Measurements from ENCODE around the gene ZNF74. TPM values are rescaled to one million over a fixed set of nuclear protein-coding genes. Genes with fewer than 3 reads are reported as not detected.

ZNF74 gene
- total and polyA plus RNA-seq, 7 donors: 2.1 to 4.8 (median 4.0) TPM

- WGBS, 3 donors: 79 to 84% (median 79%) methylated on average over 21 of the region's 21 CpGs
- no peak overlapping the region for H3K4me3 ChIP-seq
- H3K27me3 ChIP-seq (ENCODE audit: insufficient read depth in 3 of 3, low read length in 2 of 3): peaks cover 0 to 16% (median 10%) of the 10 kb centered on the region in 3 donors
- no peak overlapping the region for H3K27ac ChIP-seq
- H3K9me3 ChIP-seq: no peaks in the 10 kb centered on the region
- intact Hi-C loops (cut with DNase I): no loop called here
- ATAC-seq (no peak), DNase-seq (peak in 1 of 2 donors; percentile 51)
- TF ChIP-seq CTCF (IDR thresholded peaks at IDR 0.05): no peak
- peaks cover 0 to 49% of the 10 kb centered on the region in 2 donors for H3K36me3 ChIP-seq (ENCODE audit: insufficient read depth in 1 of 2, low read depth in 1 of 2)
- H3K4me1 ChIP-seq: no peaks in the 10 kb centered on the region
These were observed 47.9 kb downstream of the ZNF74 start for GRCh38 chr22:20441631-20442484.

- intact Hi-C loops (cut with DNase I): no loop called here
These were observed 48.7 kb downstream of the ZNF74 start for GRCh38 chr22:20442485-20443284.

GRCh38 chr22:20444325-20444724 lies 50.4 kb downstream of the ZNF74 start:
- WGBS, 3 donors: 97 to 100% (median 98%) methylated on average over 4 of the region's 4 CpGs
- H3K27ac ChIP-seq: no peak overlapping the region
- ATAC-seq (no peak), DNase-seq (no peak)
- TF ChIP-seq CTCF (IDR thresholded peaks at IDR 0.05): no peak
- H3K9me3 ChIP-seq: no peaks in the 10 kb centered on the region
- no peaks in the 10 kb centered on the region for H3K4me1 ChIP-seq
- intact Hi-C loops (cut with DNase I): no loop called here
- no peak overlapping the region for H3K4me3 ChIP-seq
- no peaks in the 10 kb centered on the region for H3K27me3 ChIP-seq (ENCODE audit: insufficient read depth in 3 of 3, low read length in 2 of 3)
- peaks cover 0 to 49% of the 10 kb centered on the region in 2 donors for H3K36me3 ChIP-seq (ENCODE audit: insufficient read depth in 1 of 2, low read depth in 1 of 2)

More at GRCh38 chr22:20442485-20443284, 48.7 kb downstream of the ZNF74 start:
- H3K36me3 ChIP-seq (ENCODE audit: insufficient read depth in 1 of 2, low read depth in 1 of 2): peaks cover 0 to 49% of the 10 kb centered on the region in 2 donors
- WGBS, 3 donors: 79 to 86% (median 80%) methylated on average over 7 of the region's 7 CpGs
- no peak for ATAC-seq
- no peak overlapping the region for H3K27ac ChIP-seq
- H3K4me1 ChIP-seq: no peaks in the 10 kb centered on the region
- no peaks in the 10 kb centered on the region for H3K9me3 ChIP-seq
- no peak for TF ChIP-seq CTCF (IDR thresholded peaks at IDR 0.05)
- H3K4me3 ChIP-seq: no peak overlapping the region
- peak in 1 of 2 donors; percentile 38 for DNase-seq
- H3K27me3 ChIP-seq (ENCODE audit: insufficient read depth in 3 of 3, low read length in 2 of 3): peaks cover 0 to 9% (median 5%) of the 10 kb centered on the region in 3 donors

- WGBS, 3 donors: 93 to 95% (median 94%) methylated on average over 21 of the region's 21 CpGs
- DNase-seq (peak in 1 of 2 donors; percentile 26), ATAC-seq (no peak)
- Histone ChIP-seq H3K27ac (no peak overlapping the region), H3K36me3 (ENCODE audit: insufficient read depth in 1 of 2, low read depth in 1 of 2) (peaks cover 0 to 49% of the 10 kb centered on the region in 2 donors), H3K27me3 (ENCODE audit: insufficient read depth in 3 of 3, low read length in 2 of 3) (no peaks in the 10 kb centered on the region), H3K4me3 (no peak overlapping the region), H3K4me1 (no peaks in the 10 kb centered on the region), H3K9me3 (no peaks in the 10 kb centered on the region)
- TF ChIP-seq CTCF (IDR thresholded peaks at IDR 0.05): no peak
- intact Hi-C loops (cut with DNase I): no loop called here
These were observed 52.5 kb downstream of the ZNF74 start for GRCh38 chr22:20446383-20446970.

Data from psoas muscle (tissue), 8 donors.